GM21737 (cell line): ENCODE measurements around the gene WDR37.

ENCODE experiments used
- ATAC-seq: cut with Tn5 transposase; IDR thresholded peaks from one replicate; pipeline ENCODE4 v1.9.1; 2021; ENCODE audit warnings: mild to moderate bottlenecking, moderate library complexity; ENCODE audit not compliant: unreplicated experiment

The WDR37 gene

DNA sequence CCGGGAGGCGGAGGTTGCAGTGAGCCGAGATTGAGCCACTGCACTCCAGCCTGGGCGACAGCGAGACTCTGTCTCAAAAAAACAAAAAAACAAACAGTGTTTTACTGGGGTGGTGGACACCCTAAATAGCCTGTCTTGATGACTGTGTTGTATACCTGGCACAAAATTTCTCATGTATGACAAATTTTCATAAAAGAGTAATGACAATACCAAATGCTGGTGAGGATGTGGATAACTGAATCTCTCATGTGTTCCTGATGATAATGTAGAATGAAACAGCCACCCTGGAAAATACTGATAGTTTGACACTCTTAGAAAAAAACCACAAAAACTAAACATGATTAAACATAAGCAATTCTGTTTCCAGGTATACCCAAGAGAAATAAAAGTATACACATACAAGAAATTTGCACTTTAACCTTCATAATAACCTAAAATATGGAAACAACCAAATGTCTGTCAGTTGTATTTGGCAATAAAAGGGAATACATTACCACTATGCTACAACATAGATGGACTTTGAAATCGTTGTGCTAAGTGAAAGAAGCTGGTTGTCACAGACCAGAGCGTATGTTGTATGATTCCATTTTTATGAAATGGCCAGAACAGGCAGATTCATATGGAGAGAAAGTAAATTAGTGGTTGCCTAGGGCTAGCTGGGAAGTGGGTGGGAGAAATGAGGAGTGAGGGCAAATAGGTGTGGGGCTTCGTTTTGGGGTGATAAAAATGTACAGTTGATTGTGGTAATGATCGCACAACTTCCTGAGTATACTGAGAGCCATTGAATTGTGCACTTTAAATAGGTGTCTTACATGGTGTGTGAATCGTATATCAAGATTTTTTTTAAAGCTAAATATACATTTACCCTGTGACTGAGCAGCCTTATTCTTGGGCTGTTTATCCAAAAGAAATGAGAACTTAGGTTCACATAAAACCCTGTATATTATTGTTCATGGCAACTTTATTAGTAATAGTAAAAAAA is 12.5 kb downstream of the WDR37 start:
- ATAC-seq: no peak

DNA sequence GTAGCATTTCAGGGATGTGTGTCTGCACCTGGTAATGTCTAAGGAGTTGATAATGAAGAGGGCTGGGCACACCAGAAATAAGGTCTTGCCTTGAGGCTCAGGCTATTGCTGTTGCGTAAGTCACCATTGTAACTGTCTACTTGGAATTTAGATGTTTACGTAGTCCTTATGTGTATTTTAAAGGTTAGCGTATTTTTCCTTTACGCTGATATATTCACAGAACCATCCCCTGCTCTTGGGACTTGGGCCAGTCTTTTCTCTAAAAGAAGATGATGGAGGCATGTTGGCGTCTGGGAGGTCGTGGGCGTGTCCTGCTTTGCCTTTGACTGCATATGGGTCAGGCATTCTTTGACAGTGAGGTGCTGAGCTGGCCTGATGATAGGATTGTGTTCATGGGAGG is 14.7 kb downstream of the WDR37 start:
- ATAC-seq: no peak

DNA sequence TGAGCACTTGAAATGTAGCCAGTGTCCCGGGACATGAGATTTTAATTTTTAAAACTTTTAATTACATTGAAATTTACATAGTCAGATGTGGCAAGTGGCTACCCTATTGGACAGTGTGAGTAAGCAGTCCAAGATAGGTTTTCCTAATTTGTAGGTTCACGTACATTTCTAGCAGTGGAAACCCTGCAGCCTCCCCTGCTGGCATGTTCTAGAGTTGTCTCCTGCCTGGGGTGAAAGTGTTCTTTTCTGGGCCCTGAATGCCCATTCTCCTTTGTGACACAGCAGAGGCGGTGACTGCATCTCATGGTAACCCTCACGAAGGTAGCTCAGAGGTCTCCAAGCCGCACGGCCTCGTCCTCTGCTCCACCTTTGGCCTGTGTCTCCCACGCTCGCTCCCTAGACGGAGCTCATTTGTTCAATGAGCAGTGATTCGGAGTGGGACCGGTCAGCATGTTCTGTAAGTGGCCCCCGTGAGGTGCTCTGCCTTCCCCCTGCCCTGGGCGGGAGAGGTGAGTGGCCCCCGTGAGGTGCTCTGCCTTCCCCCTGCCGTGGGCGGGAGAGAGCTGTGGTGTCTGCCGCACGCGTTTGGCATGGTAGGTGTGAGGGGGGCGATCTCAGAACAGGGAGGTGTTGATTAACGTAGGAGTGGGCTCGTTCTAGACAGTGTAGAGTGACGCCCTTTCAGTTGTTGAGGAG is 18.0 kb downstream of the WDR37 start:
- ATAC-seq: no peak

DNA sequence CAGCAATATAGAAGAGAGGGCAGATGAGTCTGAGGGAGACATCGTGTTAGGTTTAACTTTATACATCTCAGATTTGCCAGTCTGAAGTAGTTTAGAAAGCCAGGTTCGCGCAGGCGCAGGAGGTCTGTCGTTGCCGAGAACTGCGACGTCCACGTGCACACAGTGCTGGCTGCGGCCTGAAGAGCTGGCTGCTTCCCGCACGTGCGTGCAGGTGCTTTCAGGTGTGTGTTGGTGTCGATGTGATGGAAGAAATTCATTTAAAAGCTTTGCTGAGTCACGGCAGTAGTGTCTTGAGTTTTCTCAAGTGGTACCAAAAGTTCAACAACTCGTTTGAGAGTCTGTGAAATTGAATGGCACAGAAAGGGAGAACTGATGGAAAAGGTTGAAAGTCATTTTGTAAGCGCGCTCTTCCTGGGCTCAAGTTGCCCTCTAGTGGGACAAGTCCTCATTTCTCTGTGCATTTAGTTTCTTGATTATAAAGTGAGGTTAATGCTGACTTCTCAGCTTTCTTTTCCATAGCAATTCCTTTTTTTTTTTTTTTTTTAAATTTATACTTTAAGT is 18.6 kb downstream of the WDR37 start:
- ATAC-seq: no peak

DNA sequence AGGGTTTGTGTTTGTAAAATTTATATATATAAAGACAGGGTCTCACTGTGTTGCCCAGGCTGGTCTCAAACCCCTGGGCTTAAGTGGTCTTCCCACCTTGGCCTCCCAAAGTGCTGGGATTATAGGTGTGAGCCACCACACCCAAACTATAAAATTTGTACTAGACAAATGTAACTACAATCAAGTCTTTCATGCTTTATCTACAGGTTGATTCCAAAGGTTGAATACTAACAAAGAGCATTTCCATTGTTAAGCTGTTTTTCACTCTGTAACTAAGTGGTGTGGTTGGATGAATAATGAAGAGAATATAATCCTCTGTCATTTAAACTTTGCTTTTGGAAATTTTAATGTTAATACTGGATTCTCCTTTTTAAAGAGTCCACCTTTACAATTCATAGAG is 22.5 kb downstream of the WDR37 start:
- ATAC-seq: no peak

DNA sequence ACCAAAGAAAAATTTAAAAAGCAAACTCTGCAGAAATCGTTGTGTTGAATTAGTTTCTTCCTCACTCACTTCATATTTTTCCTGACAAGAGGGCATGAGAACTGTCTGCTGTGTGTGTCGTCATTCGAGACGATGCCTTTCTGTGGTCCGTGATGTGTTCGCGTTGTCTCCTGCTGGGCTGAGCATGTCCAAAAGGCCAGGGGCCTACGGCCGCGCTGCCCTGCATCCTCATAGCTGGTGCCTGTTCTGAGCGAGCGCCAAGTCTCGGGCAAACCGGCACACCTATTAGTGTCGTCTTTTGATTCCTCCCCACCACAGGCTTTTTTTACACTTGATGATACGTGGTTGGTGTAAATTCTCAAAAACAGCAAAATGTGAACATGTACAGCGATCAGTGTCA is 27.4 kb downstream of the WDR37 start:
- no peak for ATAC-seq

DNA sequence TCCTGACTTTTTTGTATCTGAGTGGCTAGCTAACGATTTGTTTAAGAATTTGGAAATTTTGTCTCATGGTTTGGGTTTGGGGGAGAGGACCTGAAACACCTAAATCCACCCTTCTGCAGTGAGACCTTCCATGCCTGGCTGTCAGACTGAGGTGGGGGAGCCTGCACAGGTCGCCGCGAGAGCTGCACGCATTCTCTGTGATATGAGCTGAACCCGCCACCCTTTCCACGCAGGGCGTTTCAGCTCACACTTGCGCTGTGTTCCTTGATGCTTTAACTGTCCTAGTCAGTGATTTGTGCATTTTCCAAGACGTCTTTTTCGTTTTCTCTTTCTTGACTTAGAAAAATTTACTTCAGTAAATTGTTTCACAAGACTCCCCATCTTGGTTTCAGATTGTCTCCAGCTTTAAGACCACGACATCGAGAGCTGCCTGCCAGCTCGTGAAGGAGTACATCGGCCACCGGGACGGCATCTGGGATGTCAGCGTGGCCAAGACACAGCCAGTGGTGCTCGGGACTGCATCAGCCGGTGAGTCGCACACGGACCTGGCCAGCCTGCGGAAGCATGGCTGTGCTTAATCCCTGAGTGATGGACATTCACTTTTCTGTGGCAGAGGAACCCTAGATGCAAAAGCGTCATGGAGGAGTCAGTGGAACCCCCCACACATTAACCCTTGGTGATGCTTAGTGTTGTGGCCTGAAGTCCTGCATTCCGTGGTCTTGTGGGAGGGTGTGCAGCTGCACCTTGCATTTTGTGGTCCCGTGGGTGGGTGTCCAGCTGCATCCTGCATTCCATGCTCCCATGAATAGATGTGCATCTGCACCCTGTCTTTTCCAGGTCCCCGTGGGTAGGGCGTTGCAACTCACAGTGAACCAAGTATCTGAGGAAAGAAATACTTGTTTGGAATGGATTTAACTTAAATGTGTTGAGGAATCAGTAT is 28.1 kb downstream of the WDR37 start:
- no peak for ATAC-seq

DNA sequence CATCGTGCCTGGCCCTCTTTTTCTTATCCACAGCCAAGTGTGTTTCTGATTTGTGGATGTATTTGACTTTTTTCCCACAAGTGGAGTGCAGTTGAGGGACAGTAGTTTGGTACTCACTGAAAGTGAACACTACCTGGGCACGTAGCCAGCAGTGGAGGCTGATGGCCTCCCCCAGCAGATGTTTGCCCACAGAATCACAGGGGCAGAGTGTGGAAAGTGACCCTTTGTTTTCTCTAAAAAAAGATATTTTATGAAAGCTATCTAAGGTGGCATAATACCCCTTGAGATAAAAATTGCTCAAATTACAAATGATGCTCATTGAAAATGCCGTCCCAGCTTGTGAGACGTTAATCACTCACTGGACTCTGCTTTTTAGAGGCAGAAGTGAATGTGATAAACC is 29.1 kb downstream of the WDR37 start:
- no peak for ATAC-seq

DNA sequence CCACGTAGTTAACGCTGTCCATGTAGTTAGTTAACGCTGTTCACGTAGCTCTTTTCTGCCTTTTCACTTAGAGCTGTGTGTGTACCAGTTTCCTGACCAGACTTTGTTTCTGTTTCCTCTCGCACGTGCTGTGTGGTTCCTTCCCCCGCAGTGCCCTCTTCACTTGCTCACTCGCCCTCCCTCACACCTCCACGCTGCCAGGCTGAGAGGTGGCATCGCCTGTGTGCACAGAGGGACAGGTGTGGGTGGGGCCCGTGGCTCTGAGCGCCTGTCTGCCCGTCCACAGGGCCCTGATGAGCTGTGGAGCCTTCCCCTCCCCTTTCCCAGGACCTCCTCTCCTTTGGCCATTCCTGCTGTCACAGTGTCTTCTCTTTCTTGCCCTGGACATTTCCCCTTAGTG is 30.6 kb downstream of the WDR37 start:
- no peak for ATAC-seq

DNA sequence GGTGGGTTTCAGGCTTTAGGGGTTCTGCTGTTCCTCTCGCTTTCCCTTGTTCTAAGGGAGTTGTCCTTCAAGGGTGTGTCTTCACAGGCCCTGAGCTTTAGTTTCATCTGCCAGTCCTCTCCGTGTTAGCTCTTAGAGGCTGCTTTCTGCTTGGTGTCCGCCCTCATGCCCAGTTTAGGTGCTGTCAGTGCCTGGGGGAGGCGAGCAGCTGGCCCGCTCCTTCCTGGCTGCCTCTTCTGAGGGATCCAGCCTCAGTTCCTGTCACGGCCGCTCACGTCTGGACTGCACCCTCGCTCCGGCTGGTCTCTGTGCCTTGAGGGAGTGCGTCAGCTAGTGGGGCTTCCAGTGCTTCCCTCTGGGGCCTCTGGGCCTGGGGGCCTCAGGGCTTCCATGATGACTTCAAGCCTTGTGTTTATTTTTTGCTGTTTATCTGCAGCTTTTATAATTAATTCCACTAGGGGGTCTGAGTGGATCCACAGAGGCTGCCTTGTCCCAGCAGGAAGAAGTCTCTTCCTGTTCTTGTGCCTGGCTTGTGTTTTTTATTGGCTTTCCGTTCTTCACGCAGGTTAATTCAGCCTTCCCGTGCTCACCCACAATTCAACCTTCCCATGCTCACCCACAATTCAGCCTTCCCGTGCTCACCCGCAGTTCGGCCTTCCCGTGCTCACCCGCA is 33.0 kb downstream of the WDR37 start:
- ATAC-seq: no peak

DNA sequence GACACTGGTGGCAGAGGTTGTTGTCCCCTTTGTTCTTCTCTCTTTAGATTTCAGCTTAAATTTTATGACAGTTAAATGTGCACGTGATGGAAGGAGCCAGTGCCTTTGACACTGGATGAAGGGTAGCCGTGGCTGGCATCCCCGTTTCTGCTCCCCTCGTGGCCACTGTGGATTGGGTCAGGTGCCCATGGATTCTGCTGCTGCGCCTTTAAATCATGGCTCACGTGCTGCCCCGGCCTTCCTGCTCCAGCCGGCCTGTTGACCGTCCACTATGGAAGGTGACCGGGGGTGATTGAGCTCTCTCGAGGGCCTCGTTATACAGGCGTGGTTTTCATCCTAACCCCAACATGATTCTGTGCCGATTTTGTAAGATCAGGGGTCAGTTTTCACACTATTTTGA is 34.5 kb downstream of the WDR37 start:
- no peak for ATAC-seq

DNA sequence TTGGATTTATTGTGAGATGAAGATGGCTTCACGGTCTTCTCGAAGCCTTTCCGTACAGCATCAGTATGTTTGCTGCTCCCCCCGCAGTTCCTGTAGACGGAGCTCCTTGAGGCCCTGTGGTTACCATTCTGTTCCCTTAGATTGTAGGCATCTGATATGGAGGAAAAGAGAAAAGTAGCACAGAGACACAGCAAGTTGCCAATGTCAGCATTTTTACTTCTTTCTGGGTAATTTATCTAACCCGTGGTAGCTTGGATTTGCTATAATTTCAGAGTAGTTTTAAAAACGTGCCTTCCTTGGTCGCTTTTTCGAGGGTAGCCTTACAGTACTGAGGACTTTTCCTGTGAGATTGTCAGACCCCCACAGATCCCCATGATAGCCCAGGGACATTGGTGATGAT is 37.5 kb downstream of the WDR37 start:
- ATAC-seq: no peak

DNA sequence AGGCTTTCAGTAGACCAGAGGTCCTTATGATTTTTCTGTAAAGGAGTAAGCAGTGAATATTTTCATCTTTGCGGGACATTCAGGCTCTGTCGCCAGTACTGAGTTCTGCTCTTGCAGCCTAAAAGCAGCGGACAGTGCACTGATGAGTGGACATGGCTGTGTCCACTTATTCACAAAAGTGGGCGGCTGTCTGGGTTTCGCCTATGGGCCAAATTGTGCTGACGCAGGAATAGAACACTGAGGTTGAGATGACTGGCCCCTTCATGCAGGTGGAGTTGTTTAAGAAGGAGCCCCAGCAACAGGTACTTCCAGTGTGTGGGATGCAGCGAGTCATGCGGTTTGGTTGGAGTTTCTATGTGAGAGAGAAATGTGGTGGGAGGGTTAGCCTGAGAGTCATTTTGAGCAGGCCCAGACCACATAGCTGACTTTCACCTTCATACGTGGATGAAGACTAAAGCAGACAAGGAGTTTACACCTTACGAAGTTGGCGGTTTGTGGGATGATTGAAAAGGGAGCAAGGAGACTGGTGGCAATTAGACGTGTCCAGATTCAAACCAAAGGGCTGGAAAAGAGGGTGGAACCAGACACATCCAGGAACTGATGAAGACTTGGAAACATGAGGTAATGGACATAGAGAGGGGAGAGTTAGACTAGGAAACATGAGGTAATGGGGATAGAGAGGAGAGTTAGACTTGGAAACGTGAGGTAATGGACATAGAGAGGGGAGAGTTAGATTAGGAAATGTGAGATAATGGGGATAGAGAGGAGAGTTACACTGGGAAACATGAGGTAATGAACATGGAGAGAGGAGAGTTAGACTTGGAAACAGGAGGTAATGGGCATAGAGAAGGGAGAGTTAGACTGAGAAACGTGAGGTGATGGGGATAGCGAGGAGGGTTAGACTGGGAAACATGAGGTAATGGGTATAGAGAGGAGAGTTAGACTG is 38.2 kb downstream of the WDR37 start:
- no peak for ATAC-seq

DNA sequence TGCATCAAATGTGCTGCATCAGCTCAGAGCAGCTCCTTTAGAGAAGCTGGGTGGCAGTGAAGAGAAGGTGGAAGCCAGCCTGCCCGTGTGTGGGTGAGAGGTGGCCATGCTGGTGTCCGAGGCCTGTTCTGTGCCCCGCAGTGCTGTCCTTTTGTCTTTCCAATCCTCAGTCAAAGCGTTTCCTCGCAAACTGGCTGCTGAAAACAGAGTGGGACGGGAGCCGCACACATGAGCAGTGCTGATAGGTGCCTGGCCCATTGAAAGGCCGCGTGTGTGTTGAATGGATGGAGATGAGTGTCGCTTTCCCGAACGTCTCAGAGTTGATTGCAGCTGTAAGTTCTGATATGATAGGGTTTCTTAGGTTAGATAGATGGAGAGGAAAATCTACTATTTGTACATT is 39.3 kb downstream of the WDR37 start:
- no peak for ATAC-seq

DNA sequence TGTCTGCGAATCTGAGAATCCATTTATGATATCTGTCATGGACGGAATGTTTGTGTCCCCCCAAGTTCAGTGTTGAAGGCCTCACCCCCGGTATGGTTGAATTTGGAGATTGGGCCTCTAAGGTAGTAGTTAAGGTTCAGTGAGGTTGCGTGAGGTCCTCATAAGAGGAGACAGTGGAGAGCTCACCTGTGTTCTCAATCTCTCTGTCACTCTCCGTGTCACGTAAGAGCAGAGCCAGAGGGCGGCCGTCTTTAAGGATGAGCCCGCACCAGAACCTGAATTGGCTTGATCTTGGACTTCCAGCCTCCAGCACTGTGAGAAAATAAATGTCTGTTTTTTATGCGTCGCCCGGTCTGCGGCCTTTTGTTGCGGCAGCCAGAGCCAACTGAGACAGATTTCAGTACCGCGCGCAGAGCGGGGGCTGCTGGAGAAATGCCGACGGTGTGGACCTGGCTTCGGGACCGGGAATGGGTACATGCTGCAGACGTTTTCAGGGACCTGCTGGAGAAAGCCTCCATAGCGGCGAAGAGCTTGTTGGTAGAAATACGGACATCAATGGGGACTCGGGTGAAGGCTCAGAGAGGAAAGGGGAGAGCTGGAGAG is 40.2 kb downstream of the WDR37 start:
- ATAC-seq: no peak

DNA sequence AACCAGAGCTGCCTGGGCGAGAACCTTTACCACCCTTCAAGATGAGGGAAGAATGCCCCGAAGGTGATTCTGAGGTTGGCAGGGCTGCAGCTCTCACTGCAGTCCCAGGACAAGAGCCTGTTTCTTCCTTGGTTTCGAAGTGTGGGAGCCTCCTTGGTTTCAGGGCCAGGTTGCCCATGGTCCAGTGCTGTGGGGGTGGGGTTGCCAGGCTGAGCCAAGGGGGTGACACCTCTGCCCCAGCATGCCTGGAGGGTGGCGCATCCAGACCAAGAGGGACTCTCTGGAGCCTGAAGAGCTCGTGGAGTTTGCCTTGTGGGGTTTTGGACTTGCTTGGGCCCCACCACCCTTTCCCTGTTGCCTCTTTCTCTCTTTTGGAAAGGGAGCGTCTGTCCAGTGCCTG is 41.3 kb downstream of the WDR37 start:
- ATAC-seq: no peak

DNA sequence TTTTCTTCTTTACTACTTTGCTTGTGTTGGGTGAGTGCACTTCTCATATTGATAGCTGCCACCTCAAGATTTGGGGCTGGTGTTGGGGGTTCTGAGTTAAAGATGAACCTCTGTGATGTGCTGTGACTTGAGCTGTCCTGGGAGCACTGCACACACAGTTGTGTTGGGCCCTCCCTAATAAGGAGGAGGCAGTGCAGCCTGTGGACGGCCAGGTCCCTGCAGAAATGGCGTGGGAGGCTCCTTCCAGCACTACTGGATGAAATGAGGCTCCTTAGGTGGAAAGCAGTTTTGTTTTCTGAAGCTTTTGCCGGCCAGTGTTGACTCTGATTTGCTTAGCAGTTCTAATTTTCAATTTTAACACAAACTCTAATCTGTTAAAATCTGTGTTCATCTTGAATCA is 44.0 kb downstream of the WDR37 start:
- ATAC-seq: no peak

DNA sequence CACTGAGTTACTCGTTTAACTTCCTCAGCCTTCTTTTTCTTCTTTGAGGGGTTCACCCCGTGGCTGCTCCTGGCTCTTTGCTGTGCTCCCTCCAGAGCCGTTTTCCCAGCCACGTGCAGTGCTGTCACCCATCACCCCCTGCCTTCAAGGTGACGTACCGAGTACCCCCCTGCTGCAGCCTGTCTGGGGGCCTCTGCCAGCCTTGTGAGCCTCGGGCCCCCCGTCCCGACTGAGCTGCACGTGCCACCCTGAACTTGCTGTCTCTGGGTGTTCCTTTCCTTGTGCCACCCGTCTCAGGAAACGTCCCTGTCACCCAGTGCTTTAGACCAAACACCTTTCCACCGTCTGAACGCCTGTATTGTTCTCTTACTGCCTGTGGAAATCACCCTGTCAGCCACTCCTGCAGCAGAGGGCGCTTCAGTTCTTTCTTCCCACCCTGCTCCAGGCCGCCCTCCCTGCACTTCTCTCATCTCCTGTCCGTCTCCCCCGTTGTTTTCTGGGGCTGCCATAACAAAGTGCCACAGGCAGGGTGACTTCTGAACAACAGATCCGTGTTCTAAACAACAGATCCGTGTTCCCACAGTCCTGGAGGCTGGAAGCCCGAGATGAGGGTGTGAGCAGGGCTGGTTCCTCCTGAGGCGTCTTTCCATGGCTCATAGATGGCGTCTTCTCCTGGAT is 44.6 kb downstream of the WDR37 start:
- ATAC-seq: no peak
